GM12872 (cell line): ENCODE data around the gene FBL.

Experiments
- CTCF ChIP-seq: IDR thresholded peaks from 3 replicates; pipeline ENCODE4 v1.5.1; 2011; ENCODE audit warnings: low read depth, mild to moderate bottlenecking, low read length, moderate library complexity; ENCODE audit not compliant: insufficient read depth

The FBL gene

GRCh38 chr19:39825531-39826076, 20.6 kb downstream of the FBL start:
- no peak for TF ChIP-seq CTCF

GRCh38 chr19:39825093-39825463, 21.1 kb downstream of the FBL start:
- TF ChIP-seq CTCF = no peak

GRCh38 chr19:39824143-39825092, 21.8 kb downstream of the FBL start:
- TF ChIP-seq CTCF = no peak

- TF ChIP-seq CTCF = no peak
Measured at GRCh38 chr19:39823686-39824085, 22.5 kb downstream of the FBL start.

- TF ChIP-seq CTCF = no peak
Measured at GRCh38 chr19:39820696-39821095, 25.5 kb downstream of the FBL start.

GRCh38 chr19:39819786-39820185, 26.4 kb downstream of the FBL start:
- no peak for TF ChIP-seq CTCF

- TF ChIP-seq CTCF = no peak
Measured at GRCh38 chr19:39818626-39819097, 27.5 kb downstream of the FBL start.
